SKM-1 (cell line): ENCODE data around the gene LYRM2.
"Not testable (repeated sequence)": the region's sequence is repeated elsewhere in the genome, so short reads cannot be mapped to it uniquely, and the experiment has no call there.

Source experiments
- DNase-seq: peaks from one replicate; lab custom pipeline; 2025; ENCODE audit not compliant: unreplicated experiment; lab: John Stamatoyannopoulos, UW

The LYRM2 gene

DNA sequence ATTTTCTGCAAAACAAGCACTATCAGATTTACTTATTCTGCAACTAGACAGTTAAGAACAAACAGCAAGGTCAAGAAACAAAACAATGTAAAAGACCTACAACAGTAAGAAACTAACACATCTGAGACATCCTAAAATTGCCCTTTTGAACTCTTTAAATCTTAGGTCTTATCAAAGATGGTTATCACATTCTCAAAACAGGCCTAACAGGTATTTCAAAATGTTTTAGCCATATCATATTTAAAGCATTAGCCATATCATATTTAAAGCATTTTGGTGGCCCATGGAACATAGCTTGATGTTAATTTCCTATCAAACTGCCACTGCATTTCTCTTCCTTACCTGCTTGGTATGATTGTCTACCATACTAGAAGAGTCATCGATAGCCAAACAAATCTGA is 11.1 kb upstream of the LYRM2 start:
- DNase-seq: no peak

DNA sequence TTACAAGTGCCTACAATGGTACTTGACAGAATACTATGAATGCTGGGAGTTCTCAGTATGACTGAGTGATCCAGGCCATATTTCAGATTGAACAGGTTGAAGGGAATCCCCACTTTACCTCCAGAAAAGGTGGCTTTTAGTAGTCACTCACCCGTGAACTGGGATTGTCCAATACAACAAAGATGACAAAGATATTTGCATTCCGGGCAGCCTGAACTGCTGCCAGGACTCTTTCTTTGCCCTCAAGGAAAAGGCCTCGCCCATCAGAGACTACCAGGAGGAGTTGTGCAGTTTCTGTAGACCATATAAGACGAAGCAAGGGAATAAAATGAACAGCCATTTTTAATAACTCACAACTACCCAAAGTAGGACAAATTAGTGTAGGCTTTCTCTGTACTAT is 6.3 kb upstream of the LYRM2 start:
- DNase-seq: no peak

DNA sequence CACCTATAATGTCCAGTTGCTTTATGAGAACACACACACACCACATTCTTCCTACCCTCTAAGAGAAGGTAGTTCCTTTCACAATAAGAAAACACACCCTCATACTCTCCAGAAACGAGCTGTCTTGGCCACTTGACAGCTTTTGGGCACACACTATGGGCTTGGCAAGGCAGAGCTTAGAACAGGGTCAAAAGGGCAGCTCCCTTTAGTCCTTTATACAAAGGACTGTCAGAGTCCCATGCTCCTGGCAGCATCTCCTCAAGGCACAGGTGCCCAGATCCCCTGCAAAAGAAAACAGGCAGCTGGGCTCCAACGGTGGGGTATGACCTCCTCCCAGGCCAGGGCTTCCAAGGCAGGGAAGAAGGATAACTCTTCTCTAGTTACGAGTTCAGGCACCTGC is 4.9 kb upstream of the LYRM2 start:
- DNase-seq: no peak

GRCh38 chr6:89642956-89643355 is 4.4 kb upstream of the LYRM2 start:
- DNase-seq: no peak

DNA sequence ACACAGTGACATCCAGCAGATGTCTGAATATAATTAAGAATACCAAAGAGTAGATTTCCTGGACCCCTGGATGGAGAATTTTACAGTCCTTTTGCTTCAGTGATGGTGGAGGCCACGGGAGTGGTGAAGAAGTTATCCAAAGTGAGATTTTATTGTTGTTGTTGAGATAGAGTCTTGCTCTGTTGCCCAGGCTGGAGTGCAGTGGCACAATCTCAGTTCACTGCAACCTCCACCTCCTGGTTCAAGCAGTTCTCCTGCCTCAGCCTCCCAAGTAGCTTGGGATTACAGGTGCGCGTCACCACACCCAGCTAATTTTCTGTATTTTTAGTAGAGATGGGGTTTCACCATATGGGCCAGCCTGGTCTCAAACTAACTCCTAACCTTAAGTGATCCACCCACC is 3.0 kb upstream of the LYRM2 start:
- not testable (repeated sequence) for DNase-seq

GRCh38 chr6:89640804-89641203 is 2.3 kb upstream of the LYRM2 start:
- no peak for DNase-seq

GRCh38 chr6:89637960-89638319 is 607 bp downstream of the LYRM2 start:
- no peak for DNase-seq

- DNase-seq: not testable (repeated sequence)
These were observed 2.1 kb downstream of the LYRM2 start for GRCh38 chr6:89636412-89636811.

- DNase-seq: no peak
These were observed 8.1 kb downstream of the LYRM2 start for GRCh38 chr6:89630488-89630887.

DNA sequence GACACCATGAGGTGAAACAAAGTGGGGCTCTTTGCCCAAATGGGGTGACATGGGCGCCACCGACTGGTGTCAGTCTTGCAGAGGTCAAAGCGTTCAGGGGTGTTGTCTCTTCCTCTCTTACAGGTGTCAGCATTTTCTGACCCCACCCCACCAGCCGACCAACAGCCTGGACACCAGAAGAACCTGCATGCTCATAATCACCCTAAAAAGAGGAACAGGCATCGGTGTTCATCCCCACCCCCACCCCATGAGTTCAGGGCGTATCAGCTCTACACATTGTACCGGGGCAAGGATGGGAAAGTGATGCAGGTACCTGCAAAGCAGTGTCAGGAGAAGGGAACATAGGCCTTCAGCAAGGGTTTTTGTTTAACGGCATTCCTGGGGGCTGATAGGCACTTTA is 14.8 kb downstream of the LYRM2 start:
- DNase-seq: no peak

DNA sequence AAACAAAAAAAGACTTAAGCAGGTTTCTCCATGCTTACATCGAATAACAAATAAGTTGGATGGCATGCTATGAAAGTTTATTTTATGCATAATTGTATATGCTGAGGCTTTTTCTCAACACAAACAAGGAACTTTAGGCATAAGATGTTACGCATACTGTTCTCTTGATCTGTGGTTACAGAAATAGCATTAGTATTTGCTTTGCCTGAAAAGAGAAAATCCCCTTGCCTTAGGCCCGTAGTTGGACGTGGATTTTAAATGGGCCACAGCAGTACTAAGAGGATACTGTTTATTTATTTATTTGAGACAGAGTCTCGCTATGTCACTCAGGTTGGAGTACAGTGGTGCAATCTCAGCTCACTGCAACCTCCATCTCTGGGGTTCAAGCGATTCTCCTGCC is 19.0 kb downstream of the LYRM2 start:
- DNase-seq: no peak

DNA sequence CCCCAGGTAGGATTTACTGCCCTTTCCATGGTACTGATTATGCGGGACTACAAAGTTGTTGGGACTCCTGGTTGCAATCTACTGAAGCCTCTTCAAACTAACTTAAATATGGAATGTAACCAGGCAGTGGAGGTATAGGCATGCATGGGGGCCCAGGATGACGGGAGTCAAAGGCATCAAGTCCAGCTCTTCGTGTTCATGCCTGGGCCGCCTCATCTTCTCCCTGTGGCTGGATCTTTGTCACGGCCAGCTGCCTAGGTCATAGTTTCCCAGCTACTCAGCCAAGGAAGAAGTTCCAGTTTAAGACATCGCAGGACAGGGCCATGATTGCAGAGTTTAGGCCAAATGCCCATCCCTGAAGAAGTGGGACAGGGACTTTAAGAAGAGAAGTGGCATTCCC is 20.5 kb downstream of the LYRM2 start:
- DNase-seq: no peak

GRCh38 chr6:89616531-89616930 is 22.0 kb downstream of the LYRM2 start:
- DNase-seq: no peak

DNA sequence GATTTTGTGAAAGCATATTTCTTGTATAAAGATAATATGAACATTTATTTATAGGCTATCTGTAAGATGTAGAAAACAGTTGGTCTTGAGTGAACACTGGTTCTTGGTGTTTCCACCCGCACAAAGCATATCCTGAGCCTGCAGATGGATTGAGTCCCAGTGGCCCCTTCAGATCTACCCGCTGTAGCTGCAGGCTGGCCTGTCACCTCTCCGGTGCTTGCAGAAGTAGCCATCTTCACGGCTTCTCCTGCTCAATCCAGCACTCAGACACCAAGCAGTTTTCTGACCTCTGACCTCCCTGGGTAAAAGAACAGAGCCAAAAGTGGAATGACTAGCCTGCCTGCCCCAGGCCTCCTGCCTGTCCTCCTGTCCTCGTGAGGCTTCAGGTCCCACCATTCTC is 22.7 kb downstream of the LYRM2 start:
- DNase-seq: no peak

GRCh38 chr6:89613790-89614189 is 24.8 kb downstream of the LYRM2 start:
- no peak for DNase-seq

DNA sequence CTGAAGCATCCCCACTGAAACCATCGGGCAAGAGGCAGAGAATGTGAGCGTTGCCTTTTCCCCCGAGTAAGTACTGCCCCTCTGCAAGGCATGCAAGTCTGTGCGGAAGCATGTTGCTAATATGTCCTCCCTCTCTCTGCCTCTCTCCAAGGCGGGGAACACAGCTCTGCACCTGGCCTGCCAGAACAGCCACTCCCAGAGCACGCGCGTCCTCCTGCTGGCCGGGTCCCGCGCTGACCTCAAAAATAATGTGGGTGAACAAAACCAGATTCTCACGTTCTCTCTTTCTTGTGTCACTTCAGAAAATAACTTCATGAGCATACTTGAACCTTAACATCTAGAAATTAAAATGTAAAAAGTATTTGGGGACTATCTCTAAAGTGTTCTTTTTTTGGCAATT is 26.4 kb downstream of the LYRM2 start:
- DNase-seq: no peak

GRCh38 chr6:89611666-89612065 is 26.9 kb downstream of the LYRM2 start:
- no peak for DNase-seq

GRCh38 chr6:89610149-89610642 is 28.4 kb downstream of the LYRM2 start:
- DNase-seq: peak; percentile 69

GRCh38 chr6:89605861-89606260 is 32.7 kb downstream of the LYRM2 start:
- no peak for DNase-seq

GRCh38 chr6:89604653-89605052 is 33.9 kb downstream of the LYRM2 start:
- no peak for DNase-seq

- no peak for DNase-seq
These were observed 36.4 kb downstream of the LYRM2 start for GRCh38 chr6:89602166-89602565.

GRCh38 chr6:89599727-89600126 is 38.8 kb downstream of the LYRM2 start:
- DNase-seq: no peak

GRCh38 chr6:89597988-89598387 is 40.6 kb downstream of the LYRM2 start:
- DNase-seq: peak; percentile 18

- no peak for DNase-seq
These were observed 41.2 kb downstream of the LYRM2 start for GRCh38 chr6:89597372-89597771.
